NCI-H345 treated with DMSO at 0.1 percent for 48 hours (cell line): Measurements from ENCODE around the gene NR2F1-AS1.

ENCODE experiments used
- DNase-seq: peaks from one replicate; lab custom pipeline; 2025; ENCODE audit not compliant: unreplicated experiment; lab: John Stamatoyannopoulos, UW

NR2F1-AS1 gene

DNA sequence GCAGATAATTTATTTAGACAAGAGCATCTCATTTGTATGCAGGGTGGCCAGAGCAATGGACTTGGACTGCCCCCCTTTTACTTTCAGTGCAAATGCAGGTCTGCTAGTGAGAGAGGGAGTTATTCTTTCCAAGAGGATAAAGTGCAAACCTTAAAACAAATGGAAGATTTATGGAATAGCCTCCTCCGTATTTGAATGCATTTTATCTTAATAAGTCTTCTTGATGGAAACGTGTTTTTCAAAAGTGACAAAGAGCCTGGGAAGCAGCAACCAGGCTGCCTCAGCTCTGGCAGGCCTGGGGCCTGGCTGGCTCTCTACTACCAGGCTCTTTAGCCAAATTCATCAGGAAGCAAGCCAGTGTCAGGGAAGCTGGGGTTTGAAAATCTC, 8.8 kb upstream of the NR2F1-AS1 start:
- DNase-seq, result no peak

DNA sequence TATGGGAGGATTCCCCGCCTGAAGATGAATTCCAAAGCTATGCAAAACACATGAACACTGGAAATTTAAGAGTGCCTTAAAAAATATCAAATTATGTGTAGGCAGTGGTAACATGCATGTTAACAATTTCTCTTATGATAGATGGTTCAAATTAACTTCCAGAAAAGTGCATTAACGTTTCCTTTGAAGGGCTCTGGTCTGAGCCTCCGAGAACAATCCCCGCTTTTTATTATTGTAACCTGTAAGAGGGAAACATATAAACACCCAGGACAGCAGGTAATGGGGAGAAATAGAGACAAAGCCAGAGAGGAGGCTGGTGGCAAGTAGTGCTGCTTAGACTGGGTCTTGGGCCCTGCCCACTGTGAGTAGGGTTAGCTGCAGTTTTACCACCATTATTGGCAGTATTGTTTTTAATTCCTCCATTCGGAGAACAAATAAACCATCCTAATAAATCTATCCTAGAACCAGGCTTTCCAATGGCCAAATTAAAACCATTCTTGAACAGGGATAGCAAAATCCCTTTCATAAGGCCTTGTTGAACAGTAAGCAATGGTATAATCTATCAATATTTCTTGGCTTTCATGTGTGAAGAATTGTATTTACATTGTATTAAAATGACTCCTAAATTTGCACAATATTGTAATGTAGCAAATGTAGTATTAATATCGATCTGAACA, 8.3 kb upstream of the NR2F1-AS1 start:
- no peak for DNase-seq

DNA sequence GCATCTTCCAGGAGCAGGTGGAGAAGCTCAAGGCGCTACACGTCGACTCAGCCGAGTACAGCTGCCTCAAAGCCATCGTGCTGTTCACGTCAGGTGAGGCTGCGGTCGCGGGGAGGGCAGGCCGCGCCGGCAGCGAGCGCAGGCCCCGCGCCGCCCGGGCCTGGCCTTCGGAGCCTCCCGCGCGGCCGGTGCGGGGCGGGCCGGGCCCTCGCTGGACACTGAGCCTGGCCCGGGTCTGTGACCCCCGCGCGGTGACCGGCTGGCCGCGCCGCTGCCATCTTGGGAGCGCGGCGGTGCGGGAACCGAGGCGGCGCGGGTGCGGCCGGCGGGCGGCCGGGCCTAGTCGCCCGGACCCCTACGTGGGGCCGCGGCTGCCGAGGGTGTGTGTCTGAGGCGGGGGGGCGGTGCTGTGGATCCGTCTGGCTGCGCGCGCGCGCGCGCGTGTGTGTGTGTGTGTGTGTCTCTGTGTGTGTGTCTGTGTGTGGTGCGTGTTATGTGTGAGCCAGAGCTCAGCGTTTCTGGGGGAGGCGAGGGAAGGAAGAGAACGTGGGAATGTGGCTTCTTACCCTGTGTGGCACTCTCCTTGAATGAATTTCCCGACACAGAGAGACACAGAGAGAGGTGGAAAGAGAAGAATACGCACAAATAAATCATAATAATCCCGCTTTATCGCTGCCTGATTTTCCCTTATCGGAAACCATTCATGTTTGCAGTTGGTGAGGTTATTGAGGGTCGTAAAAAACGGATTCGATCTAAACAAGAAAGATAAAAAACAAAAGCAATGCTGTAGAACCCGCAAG, 7.5 kb upstream of the NR2F1-AS1 start:
- DNase-seq, result no peak

DNA sequence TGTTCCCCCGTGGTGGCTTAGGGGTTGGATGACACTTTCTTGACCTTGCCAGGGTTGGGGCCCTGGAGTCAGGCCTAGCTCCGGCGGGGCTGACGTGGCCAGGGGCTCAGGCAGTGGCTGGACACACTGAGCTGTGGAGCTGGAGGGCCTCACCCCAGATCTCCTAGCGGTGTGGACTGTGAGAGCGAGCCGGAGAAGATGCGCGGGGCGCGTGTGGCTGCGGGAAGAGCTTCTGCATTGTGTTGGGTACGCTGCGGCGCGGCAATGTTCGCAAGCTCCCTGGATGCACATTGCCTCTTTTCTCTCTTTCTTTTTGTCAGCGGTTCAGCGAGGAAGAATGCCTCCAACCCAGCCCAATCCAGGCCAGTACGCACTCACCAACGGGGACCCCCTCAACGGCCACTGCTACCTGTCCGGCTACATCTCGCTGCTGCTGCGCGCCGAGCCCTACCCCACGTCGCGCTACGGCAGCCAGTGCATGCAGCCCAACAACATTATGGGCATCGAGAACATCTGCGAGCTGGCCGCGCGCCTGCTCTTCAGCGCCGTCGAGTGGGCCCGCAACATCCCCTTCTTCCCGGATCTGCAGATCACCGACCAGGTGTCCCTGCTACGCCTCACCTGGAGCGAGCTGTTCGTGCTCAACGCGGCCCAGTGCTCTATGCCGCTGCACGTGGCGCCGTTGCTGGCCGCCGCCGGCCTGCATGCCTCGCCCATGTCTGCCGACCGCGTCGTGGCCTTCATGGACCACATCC, 6.8 kb upstream of the NR2F1-AS1 start:
- DNase-seq, result no peak

DNA sequence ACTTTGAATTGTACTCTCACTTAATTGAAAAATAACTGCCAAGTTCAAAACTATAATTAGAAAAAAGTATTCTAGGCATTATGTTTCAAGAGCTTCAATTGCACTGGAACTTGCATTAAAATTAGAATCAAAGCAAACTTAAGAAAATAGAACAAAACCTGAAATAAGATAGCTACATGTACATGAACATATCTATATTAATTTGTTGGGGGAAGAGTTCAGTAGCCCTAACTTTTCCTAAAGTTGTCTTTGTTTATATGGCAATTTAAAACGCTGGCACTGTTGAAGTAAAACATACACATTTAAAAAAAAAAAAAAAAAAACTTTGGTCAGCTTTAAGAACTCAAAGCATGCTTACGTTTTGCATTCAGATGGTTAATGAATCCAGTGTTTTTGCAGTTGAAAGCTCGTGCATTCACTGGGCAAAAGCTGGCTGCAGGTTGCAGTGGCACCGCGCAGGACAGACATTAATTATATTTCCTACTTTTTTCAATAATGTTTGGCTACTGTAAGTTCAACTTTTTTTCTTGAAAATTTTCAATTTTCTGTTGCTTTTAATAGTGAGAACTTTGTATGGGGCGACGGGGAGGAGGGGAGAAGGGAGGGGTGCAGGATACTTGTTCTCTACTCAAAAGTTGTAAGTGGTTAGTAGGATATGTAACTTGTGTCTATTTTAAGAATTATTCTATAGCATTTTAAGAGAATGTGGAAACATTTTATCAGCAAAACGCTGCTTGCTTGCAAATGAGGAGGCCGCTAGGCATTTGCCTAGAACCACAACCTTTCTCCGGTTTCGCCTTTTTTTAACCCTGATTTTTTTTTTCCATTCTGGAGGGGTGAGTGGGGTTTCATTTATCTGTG, 5.9 kb upstream of the NR2F1-AS1 start:
- DNase-seq, result no peak

DNA sequence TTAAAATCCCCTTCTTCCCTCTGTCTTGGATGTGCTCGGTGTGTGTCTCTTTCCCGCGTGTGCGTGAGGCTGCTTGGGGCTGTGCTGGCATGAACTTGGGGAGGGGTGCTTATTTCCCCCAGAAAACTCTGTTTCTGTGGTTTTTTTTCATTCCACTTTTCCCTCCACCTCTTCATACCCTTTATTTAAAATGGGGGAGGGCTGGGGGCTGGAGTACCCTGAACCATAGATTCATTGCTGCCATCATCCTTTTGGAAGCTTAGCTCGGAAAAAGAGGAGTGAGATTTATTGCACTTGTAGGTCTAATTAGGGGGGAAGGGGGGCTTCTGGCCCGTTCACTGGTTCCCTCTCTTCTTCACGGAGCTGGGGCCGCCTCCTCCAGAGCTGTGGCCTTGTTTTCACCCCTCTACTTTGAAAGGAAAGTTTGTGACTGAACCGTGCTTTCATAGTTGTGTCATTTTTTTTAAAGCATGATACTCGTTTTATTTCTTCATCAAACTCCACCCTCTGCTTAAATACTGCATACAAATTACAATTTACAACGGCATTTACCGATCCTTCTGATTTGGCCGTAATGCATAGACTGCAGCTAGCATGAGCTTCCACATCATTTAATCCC, 4.9 kb upstream of the NR2F1-AS1 start:
- no peak for DNase-seq

DNA sequence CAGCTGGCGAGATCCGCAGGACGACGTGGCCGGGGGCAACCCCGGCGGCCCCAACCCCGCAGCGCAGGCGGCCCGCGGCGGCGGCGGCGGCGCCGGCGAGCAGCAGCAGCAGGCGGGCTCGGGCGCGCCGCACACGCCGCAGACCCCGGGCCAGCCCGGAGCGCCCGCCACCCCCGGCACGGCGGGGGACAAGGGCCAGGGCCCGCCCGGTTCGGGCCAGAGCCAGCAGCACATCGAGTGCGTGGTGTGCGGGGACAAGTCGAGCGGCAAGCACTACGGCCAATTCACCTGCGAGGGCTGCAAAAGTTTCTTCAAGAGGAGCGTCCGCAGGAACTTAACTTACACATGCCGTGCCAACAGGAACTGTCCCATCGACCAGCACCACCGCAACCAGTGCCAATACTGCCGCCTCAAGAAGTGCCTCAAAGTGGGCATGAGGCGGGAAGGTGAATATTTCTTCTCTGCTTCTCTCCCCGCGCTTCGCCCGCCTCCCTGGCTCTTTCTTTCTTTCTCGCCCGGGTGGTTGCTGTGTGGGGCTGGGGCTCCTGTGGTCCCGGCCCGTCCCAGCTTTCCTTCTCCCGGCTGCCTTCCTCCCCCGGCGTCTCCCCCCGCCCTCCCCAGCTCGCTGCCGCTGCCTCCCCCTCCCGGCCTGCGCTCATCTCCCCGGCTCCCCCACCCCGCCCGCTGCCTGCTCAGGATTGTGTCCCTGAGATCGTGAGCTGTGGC, 4.2 kb upstream of the NR2F1-AS1 start:
- no peak for DNase-seq

DNA sequence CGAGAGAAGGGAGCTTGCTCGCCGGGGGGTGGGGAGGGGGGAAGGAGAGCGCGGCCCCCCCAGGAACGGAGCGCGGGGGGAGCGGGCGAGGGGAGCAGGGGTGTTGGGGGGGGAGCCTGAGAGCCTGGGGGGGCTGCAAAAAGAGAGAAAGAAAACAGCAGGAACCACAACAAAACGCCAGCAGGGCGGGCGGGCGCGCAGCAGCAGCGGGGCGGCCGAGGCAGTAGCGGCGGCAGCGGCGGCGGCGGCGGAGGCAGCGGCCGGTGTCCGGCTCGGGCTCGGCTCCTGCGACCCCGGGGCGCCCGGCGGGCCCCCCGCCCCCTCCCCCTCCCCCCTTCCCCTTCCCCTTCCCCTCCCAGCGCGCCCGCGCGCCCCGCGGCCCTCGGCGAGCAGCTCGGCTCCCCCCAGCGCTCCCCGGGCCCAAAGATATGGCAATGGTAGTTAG, 3.6 kb upstream of the NR2F1-AS1 start:
- no peak for DNase-seq

DNA sequence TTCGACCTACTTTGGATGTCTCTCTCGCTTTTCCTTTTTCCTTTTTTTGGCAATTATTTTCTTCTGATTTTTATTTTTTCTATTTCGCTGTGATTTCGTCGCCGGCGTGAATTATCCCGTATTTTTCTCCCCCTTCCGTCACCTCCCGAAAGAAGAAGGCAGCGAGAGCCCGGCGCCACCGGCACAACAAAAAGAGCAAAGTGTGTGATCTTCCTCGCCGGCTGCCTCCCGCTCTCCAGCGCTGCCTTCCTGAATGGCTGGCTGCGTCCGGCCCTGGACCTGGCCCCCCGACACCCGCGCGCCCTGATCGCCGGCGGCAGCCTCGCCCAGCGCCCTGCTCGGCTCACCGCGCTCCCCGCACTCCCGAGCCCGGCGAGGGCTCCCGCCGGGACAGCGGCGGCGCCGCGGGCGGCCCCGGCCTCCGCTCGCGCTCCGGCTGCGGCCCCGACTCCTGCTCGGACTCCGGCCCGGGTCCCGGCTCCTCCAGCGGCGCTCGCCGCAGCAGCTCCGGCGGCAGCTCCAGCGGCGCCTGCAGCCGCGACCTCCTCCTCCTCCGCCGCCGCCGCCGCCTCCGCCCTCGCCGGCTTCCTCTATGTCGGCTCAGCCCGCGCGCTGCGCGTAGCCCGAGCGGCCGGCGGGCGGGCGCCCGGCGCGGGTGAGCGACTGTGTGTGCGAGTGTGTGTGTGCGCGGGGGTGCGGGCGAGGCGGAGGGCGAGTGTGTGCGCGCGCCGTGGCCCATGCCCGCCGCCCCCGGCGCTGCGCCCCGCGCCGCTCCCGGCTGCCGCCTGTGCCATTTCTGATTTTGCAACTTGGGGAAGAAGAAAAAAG, 3.0 kb upstream of the NR2F1-AS1 start:
- no peak for DNase-seq

DNA sequence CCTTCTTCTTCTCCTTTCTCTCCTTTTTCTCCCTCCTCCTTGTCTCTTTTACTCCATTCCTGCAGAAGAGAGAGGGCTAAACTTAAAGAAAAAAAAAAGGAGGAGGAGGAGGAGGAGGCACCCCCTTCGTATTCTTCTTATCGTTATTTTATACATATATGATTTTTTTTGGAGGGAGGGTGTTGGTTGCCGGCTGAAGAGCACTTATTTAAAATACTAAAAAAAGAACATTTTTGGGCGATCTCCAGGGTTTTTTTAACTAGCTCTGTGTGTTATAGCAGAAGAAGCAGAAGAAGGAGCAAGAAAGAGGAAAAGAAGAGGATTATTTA, 2.4 kb upstream of the NR2F1-AS1 start:
- no peak for DNase-seq

DNA sequence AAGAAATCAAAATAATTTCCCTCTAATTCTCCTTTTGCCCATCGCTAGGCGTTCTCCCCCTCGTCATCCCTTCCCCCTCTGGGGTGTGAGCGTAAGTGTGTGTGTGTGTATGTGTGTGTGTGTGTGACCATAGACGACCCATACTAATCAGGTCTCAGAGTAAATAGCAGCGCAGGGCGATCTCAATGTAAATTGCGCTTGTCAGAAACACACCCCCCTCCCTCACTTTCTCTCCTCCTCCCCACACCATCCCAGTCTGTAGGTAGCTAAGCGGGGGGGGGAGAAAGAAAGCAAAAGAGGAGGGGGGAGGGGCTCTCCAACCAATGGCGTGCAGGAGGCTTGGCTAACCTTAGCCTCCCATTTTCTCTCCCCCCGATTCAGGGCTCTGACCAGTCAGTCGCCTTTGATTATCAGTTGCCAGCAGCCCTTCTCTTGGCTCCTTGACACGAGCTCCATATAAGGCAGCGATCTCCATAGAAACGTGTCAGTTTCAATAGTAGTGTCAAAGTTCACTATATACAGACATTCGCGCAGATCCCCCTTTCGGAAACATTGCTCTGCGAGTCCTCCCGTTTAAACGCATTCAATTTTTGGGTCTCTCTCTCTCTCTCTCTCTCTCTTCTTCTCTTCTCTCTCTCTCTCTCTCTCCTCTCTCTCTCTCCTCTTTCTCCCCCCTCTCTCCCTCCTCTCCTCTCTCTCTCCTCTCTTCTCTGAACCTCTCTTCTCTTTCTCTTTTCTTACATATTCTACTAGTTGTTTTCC, 1.8 kb upstream of the NR2F1-AS1 start, which contains the start of gene NR2F1:
NR2F1 (plus strand) TSS at position 546 of the 762 bp plus-strand sequence. CDS start 1,802 bp downstream, outside the sequence.
- peak; percentile 87 for DNase-seq

DNA sequence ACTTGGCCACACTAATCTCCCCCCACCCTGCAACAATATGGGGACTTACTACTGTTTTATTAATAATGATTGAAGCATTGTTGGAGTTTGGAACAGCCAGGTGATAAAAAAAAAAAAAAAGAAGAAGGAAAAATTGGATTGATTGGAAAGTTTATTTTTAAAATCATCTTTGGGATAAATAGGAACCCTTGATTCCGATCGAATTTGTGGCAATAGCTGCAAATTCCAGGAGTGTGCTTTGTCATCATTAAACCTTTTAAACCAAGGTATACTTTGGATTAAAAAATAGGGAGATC, 1.1 kb upstream of the NR2F1-AS1 start:
- DNase-seq, result no peak

DNA sequence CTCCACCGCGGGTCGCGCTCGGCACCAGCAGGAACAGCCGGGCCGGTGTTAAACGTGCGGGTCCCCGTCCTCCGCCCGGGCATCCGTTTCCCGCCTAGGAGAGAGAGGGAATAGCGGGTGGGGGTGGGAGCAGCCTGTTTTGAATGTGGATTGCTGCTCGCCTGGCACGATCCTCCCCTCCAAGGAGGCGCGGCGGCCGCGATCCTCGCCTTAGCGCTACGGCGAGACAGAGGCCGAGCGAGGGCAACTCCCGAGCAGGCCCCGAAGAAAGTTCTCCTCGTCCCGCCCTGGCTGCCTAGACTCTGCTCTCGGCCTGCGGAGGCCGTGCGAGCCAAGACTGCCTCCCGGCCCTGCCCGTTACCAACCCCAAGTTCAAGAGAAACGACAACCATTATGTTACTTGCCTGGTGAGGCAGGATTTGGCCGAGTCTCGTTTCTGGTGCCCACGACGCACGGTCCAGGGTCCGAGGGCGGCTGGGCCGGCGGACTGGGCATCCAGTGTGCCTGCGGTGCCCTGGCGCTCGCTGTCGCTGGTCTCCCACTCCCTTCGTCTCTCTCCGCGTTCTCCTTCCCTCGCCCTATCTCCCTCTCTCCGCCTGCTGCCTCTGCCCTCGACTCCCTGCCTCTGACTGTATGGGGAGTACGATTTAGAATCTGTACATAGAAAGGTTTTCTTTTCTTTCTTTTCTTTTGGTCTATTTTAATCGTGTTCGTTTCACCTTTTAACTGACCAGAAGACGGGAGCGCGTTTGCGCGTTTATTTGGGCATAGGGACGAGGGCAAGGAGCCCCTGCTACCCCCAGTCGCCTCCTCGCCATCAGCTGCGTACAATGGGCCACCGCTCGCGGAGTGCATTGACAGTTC, 724 bp downstream of the NR2F1-AS1 start:
- no peak for DNase-seq

DNA sequence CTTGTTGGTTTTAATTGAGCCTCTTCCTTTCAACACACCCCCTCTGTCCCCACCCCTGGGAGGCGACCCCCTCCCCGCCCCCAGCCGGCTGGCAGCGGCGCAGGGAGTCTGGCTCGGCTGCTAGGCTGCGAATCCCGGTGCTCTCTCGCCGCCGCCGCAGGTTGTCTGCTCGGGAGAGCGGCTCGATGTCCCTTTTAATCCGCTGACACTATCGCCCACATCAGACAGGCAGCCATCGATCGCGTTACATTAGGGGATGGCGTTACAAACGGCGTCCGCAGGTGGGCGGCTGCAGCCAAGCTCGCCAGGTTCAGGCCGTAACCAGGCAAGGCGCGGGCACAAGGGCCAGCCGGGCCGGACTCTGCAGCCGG, 1.3 kb downstream of the NR2F1-AS1 start:
- DNase-seq, result no peak

DNA sequence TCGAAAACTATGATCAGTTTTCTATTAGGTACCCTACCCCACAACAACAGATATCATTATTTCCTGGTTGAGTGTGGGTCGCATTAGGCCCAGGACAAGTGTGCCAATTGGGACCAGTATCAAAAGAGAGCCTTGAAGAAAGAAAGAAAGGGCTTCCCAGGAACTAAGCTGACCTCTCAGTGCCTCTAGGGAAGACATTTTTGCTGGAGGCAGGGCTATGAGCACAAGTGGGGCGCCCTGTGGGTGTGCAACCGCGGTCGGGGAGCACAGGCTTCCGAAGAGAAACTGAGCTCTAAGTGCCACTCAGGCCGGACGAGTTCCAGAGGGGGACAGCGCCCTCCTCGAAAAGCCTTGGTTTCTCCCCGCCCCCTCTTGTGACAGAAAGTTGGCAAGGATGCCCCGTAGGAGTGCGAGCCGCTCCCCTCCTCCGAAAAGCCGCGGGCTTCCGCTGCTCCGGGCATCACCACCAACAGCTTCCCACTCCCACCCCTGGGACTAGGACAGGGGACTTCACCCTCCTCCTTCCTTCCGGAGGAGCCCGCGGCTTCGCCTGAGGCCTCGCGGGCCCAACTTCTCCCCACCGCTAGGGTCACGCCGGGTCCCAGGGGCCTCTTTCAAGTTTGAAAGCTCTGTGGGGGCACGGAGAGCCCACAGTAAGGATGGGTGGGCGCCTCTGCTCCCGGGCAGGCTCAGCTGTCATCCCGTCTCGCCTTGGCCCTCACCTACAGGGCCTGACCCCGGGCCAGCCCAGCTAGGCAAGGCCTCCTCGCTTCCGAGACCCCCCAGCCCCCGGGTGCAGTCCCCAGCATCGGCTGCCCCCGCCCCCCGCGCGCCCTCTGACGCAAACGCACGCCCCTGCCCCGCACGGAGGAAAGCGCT, 2.0 kb downstream of the NR2F1-AS1 start:
- DNase-seq, result no peak
